Liver (tissue), 9 donors: Measurements from ENCODE around the gene KRT17. TPM values are rescaled to one million over a fixed set of nuclear protein-coding genes. Genes with fewer than 3 reads are reported as not detected.
"Not testable (repeated sequence)": the region's sequence is repeated elsewhere in the genome, so short reads cannot be mapped to it uniquely, and the experiment has no call there.

Experiments used
- DNase-seq: peaks from one replicate; pipeline ENCODE4 v3.0.0-alpha.2; 2017; ENCODE audit warnings: low spot score
- H3K27ac ChIP-seq, 2 donors: one replicate each; pipeline ENCODE4 v1.7.0; 2013; ENCODE audit warnings: inconsistent platforms in 2 of 2, low read length in 2 of 2, control low read depth in 1 of 2, low read depth in 1 of 2, mild to moderate bottlenecking in 1 of 2
- H3K27me3 ChIP-seq, 4 donors: one replicate each; pipeline versions ENCODE4 v1.6.1 to v1.7.0; 2013; ENCODE audit warnings: low read length in 3 of 4, inconsistent platforms in 1 of 4, mild to moderate bottlenecking in 1 of 4, moderate library complexity in 1 of 4; ENCODE audit not compliant: control insufficient read depth in 4 of 4, insufficient read depth in 4 of 4
- H3K36me3 ChIP-seq, 4 donors: one replicate each; pipeline versions ENCODE4 v1.6.1 to v1.7.0; 2013; ENCODE audit warnings: low read length in 3 of 4, mild to moderate bottlenecking in 3 of 4, low read depth in 1 of 4, moderate library complexity in 1 of 4; ENCODE audit not compliant: control insufficient read depth in 4 of 4, insufficient read depth in 3 of 4
- H3K4me1 ChIP-seq, 4 donors: one replicate each; pipeline versions ENCODE4 v1.6.1 to v1.7.0; 2013; ENCODE audit warnings: low read length in 3 of 4, mild to moderate bottlenecking in 3 of 4, moderate library complexity in 1 of 4; ENCODE audit not compliant: control insufficient read depth in 4 of 4, insufficient read depth in 4 of 4
- H3K4me3 ChIP-seq, 3 donors: one replicate each; pipeline versions ENCODE4 v1.6.1 to v1.7.0; 2013; ENCODE audit warnings: low read length in 3 of 3, control low read depth in 1 of 3, low read depth in 1 of 3, mild to moderate bottlenecking in 1 of 3
- H3K9ac ChIP-seq, 2 donors: one replicate each; pipeline ENCODE4 v1.7.0; 2013; ENCODE audit warnings: low read length in 2 of 2, mild to moderate bottlenecking in 2 of 2, moderate library complexity in 2 of 2, control low read depth in 1 of 2, low read depth in 1 of 2
- H3K9me3 ChIP-seq, 4 donors: one replicate each; pipeline versions ENCODE4 v1.6.1 to v1.7.0; 2013; ENCODE audit warnings: low read length in 3 of 4; ENCODE audit not compliant: control insufficient read depth in 4 of 4
- ATF3 ChIP-seq: IDR thresholded peaks from 2 replicates; pipeline ENCODE4 v1.6.1; 2016; ENCODE audit warnings: antibody characterized with exemption
- EGR1 ChIP-seq, 2 donors: IDR thresholded peaks; 2 replicates each; pipeline ENCODE4 v1.6.1; 2016 to 2018; ENCODE audit warnings: antibody characterized with exemption in 2 of 2, low read depth in 2 of 2
- FOXA1 ChIP-seq: IDR thresholded peaks from 2 replicates; pipeline ENCODE4 v1.6.1; 2016; ENCODE audit warnings: antibody characterized with exemption
- FOXA2 ChIP-seq: IDR thresholded peaks from 2 replicates; pipeline ENCODE4 v1.6.1; 2016; ENCODE audit warnings: antibody characterized with exemption
- GABPA ChIP-seq, 2 donors: IDR thresholded peaks in 1 of 2; conservative IDR thresholded peaks in 1 of 2; 2 replicates each; pipeline ENCODE4 v1.6.1; 2016; ENCODE audit warnings: antibody characterized with exemption in 2 of 2, mild to moderate bottlenecking in 1 of 2, moderate library complexity in 1 of 2
- HNF4A ChIP-seq, 2 donors: conservative IDR thresholded peaks; 2 replicates each; pipeline ENCODE4 v1.6.1; 2016; ENCODE audit warnings: antibody characterized with exemption in 2 of 2, mild to moderate bottlenecking in 2 of 2
- HNF4G ChIP-seq: IDR thresholded peaks from 2 replicates; pipeline ENCODE4 v1.6.1; 2016; ENCODE audit warnings: antibody characterized with exemption
- JUND ChIP-seq, 2 donors: IDR thresholded peaks; 2 replicates each; pipeline ENCODE4 v1.6.1; 2016; ENCODE audit warnings: antibody characterized with exemption in 2 of 2
- MAX ChIP-seq: IDR thresholded peaks from 2 replicates; pipeline ENCODE4 v1.6.1; 2016; ENCODE audit warnings: antibody characterized with exemption
- NR2F2 ChIP-seq: IDR thresholded peaks from 2 replicates; pipeline ENCODE4 v1.6.1; 2016; ENCODE audit warnings: antibody characterized with exemption
- RAD21 ChIP-seq, 2 donors: IDR thresholded peaks; 2 replicates each; pipeline ENCODE4 v1.6.1; 2016; ENCODE audit warnings: antibody characterized with exemption in 2 of 2, mild to moderate bottlenecking in 2 of 2
- RXRA ChIP-seq, 2 donors: IDR thresholded peaks; 2 replicates each; pipeline ENCODE4 v1.6.1; 2017 to 2018; ENCODE audit warnings: antibody characterized with exemption in 2 of 2, mild to moderate bottlenecking in 1 of 2
- SP1 ChIP-seq: IDR thresholded peaks from 2 replicates; pipeline ENCODE4 v1.6.1; 2018; ENCODE audit warnings: antibody characterized with exemption, mild to moderate bottlenecking
- TAF1 ChIP-seq: conservative IDR thresholded peaks from 2 replicates; pipeline ENCODE4 v1.6.1; 2016; ENCODE audit warnings: antibody characterized with exemption, mild to moderate bottlenecking
- YY1 ChIP-seq: IDR thresholded peaks from 2 replicates; pipeline ENCODE4 v1.6.1; 2016; ENCODE audit warnings: antibody characterized with exemption, mild to moderate bottlenecking
- ZBTB33 ChIP-seq: IDR thresholded peaks from 2 replicates; pipeline ENCODE4 v1.6.1; 2016; ENCODE audit warnings: antibody characterized with exemption
- WGBS: extraction: QIAGEN DNeasy Blood & Tissue Kit; methylation state at CpG from one replicate; pipeline ENCODE4 v1.1.7; 2013; 5-methylcytosine and 5-hydroxymethylcytosine counted together
- polyA plus RNA-seq, 2 donors: library from polyadenylated mRNA; stranded (reverse) in 1 of 2; unstranded in 1 of 2; fragments of 200-250 nt in 1 of 2; fragments of >200 nt in 1 of 2; fragmentation: Nextera tagmentation in 1 of 2; extraction: Ambion mirVana in 1 of 2; gene quantifications; one replicate each; pipeline versions ENCODE4 v1.2.1 to v1.2.3, GENCODE V29; 2013 to 2015
- total RNA-seq, 2 donors: library from RNA; depleted of rRNA; stranded (reverse); fragments of >200 nt; gene quantifications; one replicate each; pipeline ENCODE4 v1.2.3, GENCODE V29; 2014
- TF ChIP-seq, protein P1 (sequence below): fragments of 150-350 bp; IDR thresholded peaks from 2 replicates; pipeline ENCODE4 v1.5.1; 2017; ENCODE audit warnings: improper control_type of control experiment, low read depth, low read length; ENCODE audit not compliant: missing input control
- donor health status: healthy.
- donor health status: healthy.
- donor health status: healthy.
- donor health status: healthy.
- donor health status: healthy.

The KRT17 gene
- total and polyA plus RNA-seq, 4 donors, result 0.15 TPM; not detected in 3

DNA sequence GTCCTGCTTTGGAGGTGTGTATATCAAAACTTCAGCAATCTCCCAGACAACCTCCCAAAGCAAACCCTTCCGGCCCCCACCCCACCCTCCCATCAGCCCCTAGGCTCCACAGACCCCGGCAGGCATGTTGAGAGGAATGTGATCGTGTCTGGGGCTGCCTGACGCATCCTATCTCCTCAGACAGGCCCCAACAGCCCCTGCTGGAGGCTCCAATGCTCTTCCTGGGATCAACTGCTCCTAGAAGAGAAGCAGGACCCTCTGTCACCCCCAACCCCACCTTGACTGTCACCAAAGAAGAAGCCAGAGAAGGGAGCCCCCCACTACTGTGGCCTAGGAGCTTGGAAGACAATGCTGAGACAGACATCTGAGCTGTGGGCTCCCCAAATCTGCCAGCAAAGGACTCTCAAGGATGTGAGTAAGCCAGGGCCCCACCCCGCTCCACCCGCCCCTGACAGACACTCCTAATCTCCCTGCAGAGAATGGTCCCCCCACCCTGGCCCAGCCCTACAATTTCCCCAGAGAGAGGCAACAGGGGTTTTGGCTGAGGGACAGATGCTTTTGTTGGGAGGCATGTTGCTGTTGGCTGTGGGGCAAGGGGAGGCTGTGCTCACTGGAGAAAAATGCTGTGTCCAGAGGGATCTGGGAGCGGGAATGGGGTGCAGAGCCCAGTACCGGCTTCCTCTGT lies 36.1 kb downstream of the KRT17 start:
- no peak for DNase-seq

GRCh38 chr17:41586863-41587495 lies 37.4 kb downstream of the KRT17 start, which contains the start of gene KRT14:
KRT14 (minus strand) TSS chr17:41586895; CDS start chr17:41586834, 61 bp downstream.
- TF ChIP-seq JUND (IDR thresholded peaks at IDR 0.05), result no peak
- H3K27ac ChIP-seq, result no peak within 1 kb of the TSS
- no peaks in the 10 kb centered on the region for H3K36me3 ChIP-seq
- WGBS, result 78% methylated on average over 15 of the region's 15 CpGs
- DNase-seq, result no peak
- no peak within 1 kb of the TSS for H3K9ac ChIP-seq
- no peaks in the 10 kb centered on the region for H3K9me3 ChIP-seq
- no peaks in the 10 kb centered on the region for H3K4me1 ChIP-seq
- no peak within 1 kb of the TSS for H3K4me3 ChIP-seq
- no peaks in the 10 kb centered on the region for H3K27me3 ChIP-seq

More for the DNA sequence above, 36.1 kb downstream of the KRT17 start:
- TF ChIP-seq YY1 (no peak), FOXA2 (no peak), EGR1 (IDR thresholded peaks at IDR 0.05; ENCODE audit: low read depth in 2 of 2) (no peak), TAF1 (no peak)
- TF ChIP-seq, protein P1, sequence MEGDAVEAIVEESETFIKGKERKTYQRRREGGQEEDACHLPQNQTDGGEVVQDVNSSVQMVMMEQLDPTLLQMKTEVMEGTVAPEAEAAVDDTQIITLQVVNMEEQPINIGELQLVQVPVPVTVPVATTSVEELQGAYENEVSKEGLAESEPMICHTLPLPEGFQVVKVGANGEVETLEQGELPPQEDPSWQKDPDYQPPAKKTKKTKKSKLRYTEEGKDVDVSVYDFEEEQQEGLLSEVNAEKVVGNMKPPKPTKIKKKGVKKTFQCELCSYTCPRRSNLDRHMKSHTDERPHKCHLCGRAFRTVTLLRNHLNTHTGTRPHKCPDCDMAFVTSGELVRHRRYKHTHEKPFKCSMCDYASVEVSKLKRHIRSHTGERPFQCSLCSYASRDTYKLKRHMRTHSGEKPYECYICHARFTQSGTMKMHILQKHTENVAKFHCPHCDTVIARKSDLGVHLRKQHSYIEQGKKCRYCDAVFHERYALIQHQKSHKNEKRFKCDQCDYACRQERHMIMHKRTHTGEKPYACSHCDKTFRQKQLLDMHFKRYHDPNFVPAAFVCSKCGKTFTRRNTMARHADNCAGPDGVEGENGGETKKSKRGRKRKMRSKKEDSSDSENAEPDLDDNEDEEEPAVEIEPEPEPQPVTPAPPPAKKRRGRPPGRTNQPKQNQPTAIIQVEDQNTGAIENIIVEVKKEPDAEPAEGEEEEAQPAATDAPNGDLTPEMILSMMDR, result no peak
- no peaks in the 10 kb centered on the region for H3K4me1 ChIP-seq
- no peak overlapping the region for H3K9ac ChIP-seq
- H3K27ac ChIP-seq, result no peak overlapping the region
- H3K4me3 ChIP-seq, result no peak overlapping the region
- H3K27me3 ChIP-seq, result no peaks in the 10 kb centered on the region
- H3K9me3 ChIP-seq, result no peaks in the 10 kb centered on the region
- WGBS, result 71% methylated on average over 8 of the region's 8 CpGs
- no peaks in the 10 kb centered on the region for H3K36me3 ChIP-seq

DNA sequence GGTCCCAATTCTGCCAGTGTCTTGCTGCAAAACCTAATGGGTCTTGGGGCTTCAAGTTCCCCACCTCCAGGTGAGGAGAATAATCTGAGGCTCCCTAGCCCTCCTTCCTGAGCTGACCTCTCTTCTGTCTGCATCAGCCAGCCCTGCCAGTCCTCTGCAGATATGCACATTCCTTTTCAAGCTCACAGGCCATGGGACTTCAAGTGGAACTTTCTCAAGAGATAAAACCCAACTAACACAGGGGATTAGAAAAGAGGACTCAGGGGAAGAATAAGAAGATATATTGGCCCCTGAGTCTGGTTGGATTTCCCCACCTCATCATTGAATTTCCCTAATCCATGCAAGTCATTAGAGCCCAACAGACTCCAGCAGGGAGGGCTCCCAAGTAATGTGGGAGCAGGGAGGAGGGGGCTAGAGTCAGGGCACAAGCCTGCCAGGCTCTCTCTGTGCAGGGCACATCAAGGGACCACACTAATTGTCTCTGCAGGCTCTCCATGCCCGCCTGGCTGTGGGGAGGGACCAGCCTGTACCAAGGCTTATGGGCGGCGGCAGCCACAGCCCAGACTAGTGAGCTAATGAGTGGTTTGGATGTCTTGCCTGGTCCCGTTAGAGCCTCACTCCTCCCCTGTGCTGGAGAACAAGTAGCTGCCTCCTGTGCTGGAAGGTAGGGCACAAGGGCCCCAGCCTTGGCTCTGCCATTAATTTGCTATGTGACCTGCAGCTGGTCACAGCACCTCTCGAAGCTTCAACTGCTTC lies 38.9 kb downstream of the KRT17 start:
- 78% methylated on average over 5 of the region's 5 CpGs for WGBS
- Histone ChIP-seq H3K27ac (no peak overlapping the region), H3K9me3 (no peaks in the 10 kb centered on the region), H3K4me1 (no peaks in the 10 kb centered on the region), H3K27me3 (no peaks in the 10 kb centered on the region), H3K36me3 (no peaks in the 10 kb centered on the region), H3K4me3 (no peak overlapping the region), H3K9ac (no peak overlapping the region)
- no peak for DNase-seq
- TF ChIP-seq EGR1 (IDR thresholded peaks at IDR 0.05; ENCODE audit: low read depth in 2 of 2) (no peak), HNF4G (no peak), FOXA2 (no peak), GABPA (IDR thresholded peaks at IDR 0.05 in 1 of 2, conservative IDR thresholded peaks at IDR 0.05 in 1 of 2) (no peak), SP1 (no peak), ATF3 (no peak), FOXA1 (no peak), TAF1 (no peak), YY1 (no peak), NR2F2 (no peak), HNF4A (conservative IDR thresholded peaks at IDR 0.05) (no peak), MAX (no peak), RAD21 (IDR thresholded peaks at IDR 0.05) (no peak), RXRA (IDR thresholded peaks at IDR 0.05) (no peak), ZBTB33 (no peak)

DNA sequence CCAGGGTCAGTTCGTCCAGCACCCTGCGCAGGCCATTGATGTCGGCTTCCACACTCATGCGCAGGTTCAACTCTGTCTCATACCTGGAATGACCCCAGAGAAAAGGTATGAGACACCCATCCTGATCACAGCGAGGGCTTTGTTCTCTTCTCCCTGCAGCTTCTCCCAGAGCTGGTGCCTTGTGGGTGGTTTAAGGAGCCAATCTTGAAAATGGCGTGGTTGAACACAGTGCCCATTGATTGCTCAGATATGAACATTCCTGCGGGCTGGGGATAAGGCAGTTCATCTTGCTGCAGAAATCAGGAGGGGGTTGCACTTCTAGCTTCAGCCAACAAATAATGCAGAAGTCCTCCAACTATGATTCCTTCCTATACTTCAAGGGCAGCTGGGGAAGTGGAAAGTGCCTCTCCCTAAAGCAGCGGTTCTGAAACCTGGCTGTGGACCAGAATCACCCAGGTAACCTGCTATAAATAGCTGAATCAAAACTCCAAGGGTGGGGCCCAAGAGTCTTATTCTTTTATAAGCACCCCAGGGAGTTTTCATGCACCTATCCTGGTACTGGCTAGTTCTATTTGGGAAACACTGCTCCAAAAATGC lies 39.9 kb downstream of the KRT17 start:
- WGBS, result 90% methylated on average over 8 of the region's 8 CpGs
- H3K9ac ChIP-seq, H3K36me3 ChIP-seq, H3K4me3 ChIP-seq, H3K4me1 ChIP-seq, H3K27ac ChIP-seq, H3K9me3 ChIP-seq, DNase-seq, H3K27me3 ChIP-seq: not testable (repeated sequence)
